ENCODE results near the gene HCN2. TPM values are rescaled to one million over a fixed set of nuclear protein-coding genes. Genes with fewer than 3 reads are reported as not detected.

Gene HCN2
- total and polyA plus RNA-seq, 2 of the 13 experiments (the other 11 are each of a cell fraction or from before 2014, with no cell fraction given) = 0.01 TPM; not detected in 1

DNA sequence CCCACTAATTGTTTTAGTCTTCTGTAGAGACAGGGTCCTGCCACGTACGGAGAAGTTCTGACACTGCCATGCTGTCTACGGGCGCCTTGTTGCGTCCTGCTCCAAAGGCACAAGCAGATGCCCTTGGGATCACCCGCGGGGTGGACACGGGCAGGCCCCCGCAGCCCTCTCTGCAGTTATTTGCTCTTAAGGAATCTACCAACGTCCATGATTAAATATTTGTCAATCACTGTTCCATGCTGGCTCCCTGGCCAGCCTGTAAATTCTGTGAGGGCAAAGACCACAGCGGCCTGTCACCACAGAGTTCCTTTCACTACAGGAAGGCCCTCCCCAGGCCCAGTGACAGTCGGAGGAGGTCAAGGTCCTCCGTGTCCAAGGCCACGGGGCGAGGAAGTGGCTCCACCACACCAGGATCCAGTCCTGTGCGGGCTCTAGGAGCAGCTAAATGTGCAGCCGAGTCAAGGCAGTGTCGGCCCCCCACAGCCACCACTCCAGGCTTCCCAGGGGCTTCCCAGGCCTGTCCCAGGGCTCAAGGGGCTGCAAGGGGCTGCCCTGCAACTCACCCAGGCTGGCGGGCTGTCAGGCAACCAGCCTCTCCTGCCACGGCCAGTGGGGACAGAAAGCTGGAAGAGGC, 71.2 kb downstream of the HCN2 start (continued):
- 0 out of 2 replicates have a peak, but pooled peaks have one; percentile 69 for TF ChIP-seq SNAI1 (CRISPR knock-in tag; IDR thresholded peaks at IDR 0.05; ENCODE audit: borderline replicate concordance)
- TF ChIP-seq ZNF691 (CRISPR knock-in tag; IDR thresholded peaks at IDR 0.05; ENCODE audit: borderline replicate concordance, low read depth) = no peak; the same call in 1 of the 2 replicates
- peak; percentile 75 for TF ChIP-seq ATF2 (CRISPR knock-in tag; IDR thresholded peaks at IDR 0.05)
- peak; percentile 85 for TF ChIP-seq YEATS4 (CRISPR knock-in tag; IDR thresholded peaks at IDR 0.05; ENCODE audit: borderline replicate concordance)
- no peak for TF ChIP-seq GPN1 (CRISPR knock-in tag; IDR thresholded peaks at IDR 0.05; ENCODE audit: borderline replicate concordance)
- TF ChIP-seq POLR2G (IDR thresholded peaks at IDR 0.05; ENCODE audit: low read depth, low read length) = peak; percentile 90
- no peak for TF ChIP-seq SRSF1 (optimal IDR thresholded peaks at IDR 0.05; ENCODE audit: low read depth, low read length)
- no peak for TF ChIP-seq REXO4 (CRISPR knock-in tag; IDR thresholded peaks at IDR 0.05; ENCODE audit: borderline replicate concordance)
- no peak for TF ChIP-seq ZNF7 (CRISPR knock-in tag; IDR thresholded peaks at IDR 0.05)
- peak; percentile 55 for TF ChIP-seq ZNF143 (CRISPR knock-in tag; IDR thresholded peaks at IDR 0.05)
- TF ChIP-seq, protein P1, sequence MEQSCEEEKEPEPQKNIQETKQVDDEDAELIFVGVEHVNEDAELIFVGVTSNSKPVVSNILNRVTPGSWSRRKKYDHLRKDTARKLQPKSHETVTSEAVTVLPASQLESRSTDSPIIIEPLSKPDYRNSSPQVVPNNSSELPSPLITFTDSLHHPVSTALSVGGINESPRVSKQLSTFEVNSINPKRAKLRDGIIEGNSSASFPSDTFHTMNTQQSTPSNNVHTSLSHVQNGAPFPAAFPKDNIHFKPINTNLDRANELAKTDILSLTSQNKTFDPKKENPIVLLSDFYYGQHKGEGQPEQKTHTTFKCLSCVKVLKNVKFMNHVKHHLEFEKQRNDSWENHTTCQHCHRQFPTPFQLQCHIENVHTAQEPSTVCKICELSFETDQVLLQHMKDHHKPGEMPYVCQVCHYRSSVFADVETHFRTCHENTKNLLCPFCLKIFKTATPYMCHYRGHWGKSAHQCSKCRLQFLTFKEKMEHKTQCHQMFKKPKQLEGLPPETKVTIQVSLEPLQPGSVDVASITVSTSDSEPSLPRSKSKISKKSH (CRISPR knock-in tag; IDR thresholded peaks at IDR 0.05; ENCODE audit: borderline replicate concordance) = 0 out of 2 replicates have a peak, but pooled peaks have one; percentile 45
- TF ChIP-seq HNRNPL (IDR thresholded peaks at IDR 0.05; ENCODE audit: low read depth, low read length) = no peak
- TF ChIP-seq SYNCRIP (IDR thresholded peaks at IDR 0.05; ENCODE audit: insufficient read depth, low read depth, low read length) = no peak
- peak; percentile 54 for TF ChIP-seq ZNF230 (CRISPR knock-in tag; IDR thresholded peaks at IDR 0.05)
- TF ChIP-seq, protein P2, sequence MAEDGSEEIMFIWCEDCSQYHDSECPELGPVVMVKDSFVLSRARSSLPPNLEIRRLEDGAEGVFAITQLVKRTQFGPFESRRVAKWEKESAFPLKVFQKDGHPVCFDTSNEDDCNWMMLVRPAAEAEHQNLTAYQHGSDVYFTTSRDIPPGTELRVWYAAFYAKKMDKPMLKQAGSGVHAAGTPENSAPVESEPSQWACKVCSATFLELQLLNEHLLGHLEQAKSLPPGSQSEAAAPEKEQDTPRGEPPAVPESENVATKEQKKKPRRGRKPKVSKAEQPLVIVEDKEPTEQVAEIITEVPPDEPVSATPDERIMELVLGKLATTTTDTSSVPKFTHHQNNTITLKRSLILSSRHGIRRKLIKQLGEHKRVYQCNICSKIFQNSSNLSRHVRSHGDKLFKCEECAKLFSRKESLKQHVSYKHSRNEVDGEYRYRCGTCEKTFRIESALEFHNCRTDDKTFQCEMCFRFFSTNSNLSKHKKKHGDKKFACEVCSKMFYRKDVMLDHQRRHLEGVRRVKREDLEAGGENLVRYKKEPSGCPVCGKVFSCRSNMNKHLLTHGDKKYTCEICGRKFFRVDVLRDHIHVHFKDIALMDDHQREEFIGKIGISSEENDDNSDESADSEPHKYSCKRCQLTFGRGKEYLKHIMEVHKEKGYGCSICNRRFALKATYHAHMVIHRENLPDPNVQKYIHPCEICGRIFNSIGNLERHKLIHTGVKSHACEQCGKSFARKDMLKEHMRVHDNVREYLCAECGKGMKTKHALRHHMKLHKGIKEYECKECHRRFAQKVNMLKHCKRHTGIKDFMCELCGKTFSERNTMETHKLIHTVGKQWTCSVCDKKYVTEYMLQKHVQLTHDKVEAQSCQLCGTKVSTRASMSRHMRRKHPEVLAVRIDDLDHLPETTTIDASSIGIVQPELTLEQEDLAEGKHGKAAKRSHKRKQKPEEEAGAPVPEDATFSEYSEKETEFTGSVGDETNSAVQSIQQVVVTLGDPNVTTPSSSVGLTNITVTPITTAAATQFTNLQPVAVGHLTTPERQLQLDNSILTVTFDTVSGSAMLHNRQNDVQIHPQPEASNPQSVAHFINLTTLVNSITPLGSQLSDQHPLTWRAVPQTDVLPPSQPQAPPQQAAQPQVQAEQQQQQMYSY (CRISPR knock-in tag; IDR thresholded peaks at IDR 0.05) = peak; percentile 71; the same call in 1 of the 2 replicates
- TF ChIP-seq ZNF660 (CRISPR knock-in tag; IDR thresholded peaks at IDR 0.05; ENCODE audit: borderline replicate concordance, low read depth) = no peak
- no peak for TF ChIP-seq ZNF335 (CRISPR knock-in tag; IDR thresholded peaks at IDR 0.05)
- no peak for TF ChIP-seq ZNF83 (CRISPR knock-in tag; IDR thresholded peaks at IDR 0.05; ENCODE audit: borderline replicate concordance)
- TF ChIP-seq ZBTB1 (CRISPR knock-in tag; IDR thresholded peaks at IDR 0.05; ENCODE audit: borderline replicate concordance) = no peak
- TF ChIP-seq ZNF275 (CRISPR knock-in tag; IDR thresholded peaks at IDR 0.05; ENCODE audit: borderline replicate concordance) = peak; percentile 55; the same call in 1 of the 2 replicates

Measured in HepG2 (cell line).